ENCODE results near the gene SEPTIN12. TPM values are rescaled to one million over a fixed set of nuclear protein-coding genes. Genes with fewer than 3 reads are reported as not detected.
"Not testable (repeated sequence)": the region's sequence is repeated elsewhere in the genome, so short reads cannot be mapped to it uniquely, and the experiment has no call there.

Gene SEPTIN12
- total and polyA plus RNA-seq, 9 donors, result 0.32 TPM; not detected in 8

DNA sequence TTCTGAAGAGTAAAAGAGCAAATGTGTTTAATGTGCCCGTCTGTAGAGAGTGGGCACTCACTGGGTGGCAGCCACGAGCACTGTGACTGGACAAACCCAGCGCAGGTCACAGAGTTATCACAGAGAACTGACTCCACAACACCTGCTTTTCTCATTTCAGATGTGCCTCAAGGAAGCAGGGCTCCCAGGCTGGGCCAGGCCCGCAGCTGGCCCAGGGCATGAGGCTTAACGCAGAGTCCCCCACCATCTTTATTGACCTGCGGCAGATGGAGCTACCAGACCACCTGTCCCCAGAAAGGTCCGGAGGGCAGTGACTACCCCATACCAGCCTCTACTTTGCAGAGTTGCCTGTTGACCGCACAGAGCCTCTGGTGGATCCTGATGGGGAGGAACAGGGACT, 41.9 kb downstream of the SEPTIN12 start:
- Histone ChIP-seq H3K9me3 (no peaks in the 10 kb centered on the region), H3K36me3 (no peaks in the 10 kb centered on the region), H3K27ac (peak overlapping the region in 1 of 2 donors; percentile 49), H3K4me3 (no peak overlapping the region), H3K4me1 (ENCODE audit: insufficient read depth) (peaks cover 11% of the 10 kb centered on the region), H3K27me3 (no peaks in the 10 kb centered on the region)
- 78 to 85% (median 78%) methylated on average over 8 of the region's 8 CpGs for WGBS, 3 donors
- intact Hi-C loops (cut with DNase I), result loop anchor here in 1 of 4 donors (10.0 kb wide), 1 partner anchor 241 kb away; no protein-coding TSS in a partner anchor
- TF ChIP-seq, protein P1, sequence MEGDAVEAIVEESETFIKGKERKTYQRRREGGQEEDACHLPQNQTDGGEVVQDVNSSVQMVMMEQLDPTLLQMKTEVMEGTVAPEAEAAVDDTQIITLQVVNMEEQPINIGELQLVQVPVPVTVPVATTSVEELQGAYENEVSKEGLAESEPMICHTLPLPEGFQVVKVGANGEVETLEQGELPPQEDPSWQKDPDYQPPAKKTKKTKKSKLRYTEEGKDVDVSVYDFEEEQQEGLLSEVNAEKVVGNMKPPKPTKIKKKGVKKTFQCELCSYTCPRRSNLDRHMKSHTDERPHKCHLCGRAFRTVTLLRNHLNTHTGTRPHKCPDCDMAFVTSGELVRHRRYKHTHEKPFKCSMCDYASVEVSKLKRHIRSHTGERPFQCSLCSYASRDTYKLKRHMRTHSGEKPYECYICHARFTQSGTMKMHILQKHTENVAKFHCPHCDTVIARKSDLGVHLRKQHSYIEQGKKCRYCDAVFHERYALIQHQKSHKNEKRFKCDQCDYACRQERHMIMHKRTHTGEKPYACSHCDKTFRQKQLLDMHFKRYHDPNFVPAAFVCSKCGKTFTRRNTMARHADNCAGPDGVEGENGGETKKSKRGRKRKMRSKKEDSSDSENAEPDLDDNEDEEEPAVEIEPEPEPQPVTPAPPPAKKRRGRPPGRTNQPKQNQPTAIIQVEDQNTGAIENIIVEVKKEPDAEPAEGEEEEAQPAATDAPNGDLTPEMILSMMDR (IDR thresholded peaks at IDR 0.05), result no peak
- TF ChIP-seq POLR2A (IDR thresholded peaks at IDR 0.05), result no peak
- no peak for TF ChIP-seq EP300 (IDR thresholded peaks at IDR 0.05)
- DNase-seq, result no peak

DNA sequence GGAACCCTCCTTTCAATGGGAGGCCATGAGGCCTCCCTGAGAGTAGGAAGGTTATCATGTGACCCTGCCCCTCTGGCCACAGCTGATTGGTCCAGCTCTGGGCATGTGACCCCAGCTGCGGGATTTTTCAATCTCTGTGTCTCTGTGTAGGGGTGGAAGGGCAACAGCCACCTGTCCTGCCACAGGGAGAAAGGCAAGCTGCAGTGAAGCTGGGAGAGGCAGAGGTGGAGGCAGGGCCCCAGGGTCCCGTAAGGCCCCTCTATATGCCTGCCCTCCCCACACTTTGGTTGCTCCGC, 42.9 kb downstream of the SEPTIN12 start:
- WGBS, 3 donors, result 63 to 72% (median 70%) methylated on average over 3 of the region's 3 CpGs

DNA sequence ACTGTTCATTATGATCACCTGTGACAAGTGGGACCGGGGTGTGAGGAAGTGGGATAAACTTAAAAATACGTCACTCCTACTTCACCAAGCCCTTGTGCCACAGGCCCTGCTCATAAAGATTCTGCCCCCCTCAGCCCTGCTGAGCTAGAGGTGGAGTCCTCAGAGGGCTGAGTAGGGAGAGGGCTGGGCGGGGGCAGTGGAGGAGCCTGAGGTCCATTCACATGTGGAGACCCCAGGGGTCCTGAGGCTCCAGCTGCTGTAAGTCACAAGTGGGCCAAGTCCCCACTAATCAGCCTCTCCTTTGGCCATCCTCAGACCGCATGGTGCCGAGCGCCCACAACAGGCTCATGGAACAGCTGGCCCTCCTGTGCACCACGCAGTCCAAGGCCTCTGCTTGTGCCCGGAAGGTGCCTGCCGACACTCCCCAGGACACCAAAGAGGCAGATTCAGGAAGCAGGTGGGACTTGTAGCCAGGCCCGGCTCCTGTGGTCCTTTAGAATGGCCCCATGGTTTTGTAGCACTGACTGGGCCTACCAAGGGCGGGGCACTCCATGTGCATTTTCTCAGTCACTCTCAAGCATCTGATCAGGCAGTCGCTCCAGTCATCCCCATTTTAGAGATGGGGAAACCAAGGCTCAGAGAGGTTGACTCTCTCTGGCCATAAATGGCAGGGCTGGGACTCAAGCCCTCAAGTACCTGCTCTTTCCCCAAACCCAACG, 43.4 kb downstream of the SEPTIN12 start:
- peaks cover 11% of the 10 kb centered on the region for H3K4me1 ChIP-seq (ENCODE audit: insufficient read depth)
- H3K27ac ChIP-seq, result no peak overlapping the region
- no peak overlapping the region for H3K4me3 ChIP-seq
- no peaks in the 10 kb centered on the region for H3K36me3 ChIP-seq
- no peak for DNase-seq
- no peaks in the 10 kb centered on the region for H3K9me3 ChIP-seq
- TF ChIP-seq, protein P1 (IDR thresholded peaks at IDR 0.05), result no peak
- TF ChIP-seq EP300 (IDR thresholded peaks at IDR 0.05) (no peak), POLR2A (IDR thresholded peaks at IDR 0.05) (no peak)
- WGBS, 3 donors, result 61 to 84% (median 72%) methylated on average over 13 of the region's 13 CpGs
- no peaks in the 10 kb centered on the region for H3K27me3 ChIP-seq
- intact Hi-C loops (cut with DNase I), result loop anchor here in 1 of 4 donors (10.0 kb wide), 1 partner anchor 240 kb away; no protein-coding TSS in a partner anchor

More for the DNA sequence above, 42.9 kb downstream of the SEPTIN12 start:
- no peak for DNase-seq
- TF ChIP-seq POLR2A (IDR thresholded peaks at IDR 0.05), result no peak
- no peak for TF ChIP-seq EP300 (IDR thresholded peaks at IDR 0.05)
- TF ChIP-seq, protein P1 (IDR thresholded peaks at IDR 0.05), result no peak
- Histone ChIP-seq H3K27ac (no peak overlapping the region), H3K27me3 (no peaks in the 10 kb centered on the region), H3K4me1 (ENCODE audit: insufficient read depth) (peaks cover 11% of the 10 kb centered on the region), H3K9me3 (no peaks in the 10 kb centered on the region), H3K36me3 (no peaks in the 10 kb centered on the region), H3K4me3 (no peak overlapping the region)
- intact Hi-C loops (cut with DNase I), result loop anchor here in 1 of 4 donors (10.0 kb wide), 1 partner anchor 240 kb away; no protein-coding TSS in a partner anchor

DNA sequence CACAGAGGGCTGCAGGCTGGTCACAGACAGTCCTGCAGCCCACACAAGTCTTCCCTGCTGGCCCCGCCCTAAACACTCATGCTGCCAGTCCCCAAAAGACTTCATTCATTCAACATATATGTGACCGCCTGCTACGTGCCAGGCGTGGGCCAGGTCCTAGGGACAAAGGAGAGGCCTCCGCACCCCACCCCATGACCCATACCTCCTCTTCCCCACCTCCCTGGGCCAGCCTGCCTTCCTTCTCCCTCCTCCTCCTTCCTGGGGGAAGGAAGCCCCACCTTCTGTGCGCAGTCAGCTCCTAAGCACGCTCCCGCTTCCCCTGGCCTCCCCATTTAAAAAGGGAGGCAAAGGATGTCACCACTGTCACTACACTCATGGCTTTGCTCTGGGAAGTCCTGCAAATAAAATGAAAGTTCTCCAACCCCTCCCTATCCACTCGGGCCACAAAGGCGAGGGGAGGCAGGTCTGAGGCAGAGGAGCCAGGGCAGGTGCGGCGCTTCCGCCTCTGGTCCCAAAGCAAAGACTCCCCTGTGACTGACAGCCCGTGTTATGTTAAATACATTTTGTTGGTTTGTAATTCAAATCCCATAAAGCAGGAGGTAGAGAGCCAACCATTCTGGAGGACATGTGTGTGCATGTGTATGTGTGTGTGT, 44.8 kb downstream of the SEPTIN12 start:
- Histone ChIP-seq H3K27me3 (no peaks in the 10 kb centered on the region), H3K4me3 (no peak overlapping the region), H3K9me3 (no peaks in the 10 kb centered on the region), H3K4me1 (ENCODE audit: insufficient read depth) (peaks cover 11% of the 10 kb centered on the region), H3K27ac (no peak overlapping the region), H3K36me3 (no peaks in the 10 kb centered on the region)
- TF ChIP-seq POLR2A (IDR thresholded peaks at IDR 0.05), result no peak
- TF ChIP-seq, protein P1 (IDR thresholded peaks at IDR 0.05), result no peak
- TF ChIP-seq EP300 (IDR thresholded peaks at IDR 0.05), result no peak
- 17 to 26% (median 22%) methylated on average over 14 of the region's 14 CpGs for WGBS, 3 donors
- no peak for DNase-seq
- intact Hi-C loops (cut with DNase I), result loop anchor here in 1 of 4 donors (10.0 kb wide), 1 partner anchor 239 kb away; no protein-coding TSS in a partner anchor

DNA sequence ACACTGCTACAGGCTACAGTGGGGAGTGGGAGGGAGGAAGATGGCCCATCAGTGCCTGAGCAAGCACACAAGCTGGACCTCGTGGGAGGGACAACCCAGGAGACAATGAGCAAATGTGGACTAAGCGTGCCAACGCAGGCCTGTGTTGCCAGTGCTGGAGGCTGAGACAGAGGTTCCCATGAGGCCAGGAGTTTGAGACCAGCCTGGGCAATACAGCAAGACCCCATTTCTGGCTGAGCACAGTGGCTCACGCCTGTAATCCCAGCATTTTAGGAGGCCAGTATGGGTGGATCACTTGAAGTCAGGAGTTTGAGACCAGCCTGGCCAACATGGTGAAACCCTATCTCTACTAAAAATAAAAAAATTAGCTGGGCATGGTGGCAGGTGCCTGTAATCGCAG, 49.8 kb downstream of the SEPTIN12 start:
- H3K4me1 ChIP-seq (ENCODE audit: insufficient read depth); H3K36me3 ChIP-seq; H3K27me3 ChIP-seq; DNase-seq; intact Hi-C loops (cut with DNase I); H3K27ac ChIP-seq; H3K9me3 ChIP-seq; H3K4me3 ChIP-seq: not testable (repeated sequence)
- 63 to 68% (median 67%) methylated on average over 5 of the region's 5 CpGs for WGBS, 3 donors

All from ovary (tissue), 9 donors.